ENCODE results near the gene LINGO1. TPM values are rescaled to one million over a fixed set of nuclear protein-coding genes. Genes with fewer than 3 reads are reported as not detected.

Gene LINGO1
- total and polyA plus RNA-seq, 4 donors = 0.33 to 5.1 (median 0.88) TPM

- ATAC-seq (ENCODE audit: insufficient read depth, low FRiP score) = no peak
- 76 to 84% methylated on average over 12 of the region's 12 CpGs for WGBS, 2 donors
- Histone ChIP-seq H3K27ac (ENCODE audit: low read depth in 1 of 2, low read length in 1 of 2) (no peak overlapping the region), H3K4me1 (ENCODE audit: control insufficient read depth in 5 of 5, insufficient read depth in 5 of 5, low read length in 5 of 5) (peaks cover 0 to 13% (median 0%) of the 10 kb centered on the region in 5 donors), H3K36me3 (ENCODE audit: control insufficient read depth in 4 of 4, insufficient read depth in 4 of 4, low read length in 4 of 4) (peaks cover 0 to 7% (median 0%) of the 10 kb centered on the region in 4 donors), H3K9ac (ENCODE audit: insufficient read depth in 1 of 2, low read length in 2 of 2) (no peak overlapping the region), H3K4me3 (no peak overlapping the region), H3K27me3 (ENCODE audit: control insufficient read depth in 3 of 3, insufficient read depth in 3 of 3, low read length in 2 of 3) (no peaks in the 10 kb centered on the region), H3K9me3 (ENCODE audit: control insufficient read depth in 4 of 4, insufficient read depth in 3 of 4, low read length in 3 of 4) (peaks cover 0 to 7% (median 0%) of the 10 kb centered on the region in 4 donors)
- no peak for DNase-seq
- TF ChIP-seq CTCF (IDR thresholded peaks at IDR 0.05; ENCODE audit: control extremely low read depth, extremely low read depth) = no peak
Observed at GRCh38 chr15:77617476-77618230, 15.1 kb downstream of the LINGO1 start.

GRCh38 chr15:77616072-77616471, 16.6 kb downstream of the LINGO1 start:
- peaks cover 0 to 7% (median 0%) of the 10 kb centered on the region in 4 donors for H3K9me3 ChIP-seq (ENCODE audit: control insufficient read depth in 4 of 4, insufficient read depth in 3 of 4, low read length in 3 of 4)

GRCh38 chr15:77615472-77615871, 17.2 kb downstream of the LINGO1 start:
- Histone ChIP-seq H3K4me1 (ENCODE audit: control insufficient read depth in 5 of 5, insufficient read depth in 5 of 5, low read length in 5 of 5) (peaks cover 0 to 10% (median 0%) of the 10 kb centered on the region in 5 donors), H3K27me3 (ENCODE audit: control insufficient read depth in 3 of 3, insufficient read depth in 3 of 3, low read length in 2 of 3) (no peaks in the 10 kb centered on the region), H3K4me3 (no peak overlapping the region), H3K9ac (ENCODE audit: insufficient read depth in 1 of 2, low read length in 2 of 2) (no peak overlapping the region), H3K9me3 (ENCODE audit: control insufficient read depth in 4 of 4, insufficient read depth in 3 of 4, low read length in 3 of 4) (peaks cover 0 to 7% (median 0%) of the 10 kb centered on the region in 4 donors), H3K27ac (ENCODE audit: low read depth in 1 of 2, low read length in 1 of 2) (no peak overlapping the region), H3K36me3 (ENCODE audit: control insufficient read depth in 4 of 4, insufficient read depth in 4 of 4, low read length in 4 of 4) (peaks cover 0 to 7% (median 0%) of the 10 kb centered on the region in 4 donors)
- WGBS, 2 donors = 95 to 96% methylated on average over 31 of the region's 31 CpGs
- ATAC-seq (ENCODE audit: insufficient read depth, low FRiP score) (no peak), DNase-seq (no peak)
- no peak for TF ChIP-seq CTCF (IDR thresholded peaks at IDR 0.05; ENCODE audit: control extremely low read depth, extremely low read depth)

More at GRCh38 chr15:77616072-77616471, 16.6 kb downstream of the LINGO1 start:
- H3K9ac ChIP-seq (ENCODE audit: insufficient read depth in 1 of 2, low read length in 2 of 2) = no peak overlapping the region
- ATAC-seq (ENCODE audit: insufficient read depth, low FRiP score) (no peak), DNase-seq (no peak)
- no peak for TF ChIP-seq CTCF (IDR thresholded peaks at IDR 0.05; ENCODE audit: control extremely low read depth, extremely low read depth)
- WGBS, 2 donors = 89 to 92% methylated on average over 8 of the region's 8 CpGs
- H3K27ac ChIP-seq (ENCODE audit: low read depth in 1 of 2, low read length in 1 of 2) = no peak overlapping the region
- H3K4me3 ChIP-seq = no peak overlapping the region
- H3K4me1 ChIP-seq (ENCODE audit: control insufficient read depth in 5 of 5, insufficient read depth in 5 of 5, low read length in 5 of 5) = peaks cover 0 to 4% (median 0%) of the 10 kb centered on the region in 5 donors
- H3K36me3 ChIP-seq (ENCODE audit: control insufficient read depth in 4 of 4, insufficient read depth in 4 of 4, low read length in 4 of 4) = peaks cover 0 to 7% (median 0%) of the 10 kb centered on the region in 4 donors
- no peaks in the 10 kb centered on the region for H3K27me3 ChIP-seq (ENCODE audit: control insufficient read depth in 3 of 3, insufficient read depth in 3 of 3, low read length in 2 of 3)
